Vagina (tissue), 2 donors: Measurements from ENCODE around the gene TUBB. TPM values are rescaled to one million over a fixed set of nuclear protein-coding genes. Genes with fewer than 3 reads are reported as not detected.

Source experiments
- DNase-seq, 2 donors: peaks; one replicate each; pipeline ENCODE4 v3.0.0-alpha.2; 2017; ENCODE audit errors: extremely low spot score in 2 of 2
- H3K27ac ChIP-seq: fragments of 200-600 bp; sonication (generic); one replicate; pipeline ENCODE4 v1.5.1; 2019
- H3K27me3 ChIP-seq: fragments of 200-600 bp; sonication (generic); one replicate; pipeline ENCODE4 v1.5.1; 2019
- H3K36me3 ChIP-seq, 2 donors: fragments of 200-600 bp; sonication (generic); one replicate each; pipeline ENCODE4 v1.5.1; 2017 to 2019
- H3K4me1 ChIP-seq: fragments of 200-600 bp; sonication (generic); one replicate; pipeline ENCODE4 v1.5.1; 2019
- H3K4me3 ChIP-seq, 2 donors: fragments of 200-600 bp; sonication (generic); 1 replicate in 1 of 2; 2 replicates in 1 of 2; pipeline ENCODE4 v1.5.1; 2016 to 2019
- H3K9me3 ChIP-seq: fragments of 200-600 bp; sonication (generic); one replicate; pipeline ENCODE4 v1.5.1; 2019
- CTCF ChIP-seq, 3 experiments: fragments of 450-650 bp in 2 of 3; fragments of 200-600 bp in 1 of 3; sonication (generic) in 1 of 3; IDR thresholded peaks; one replicate each; pipeline ENCODE4 v1.5.1; 2017 to 2019; ENCODE audit warnings: antibody characterized with exemption in 3 of 3, mild to moderate bottlenecking in 2 of 3, moderate library complexity in 2 of 3
- POLR2A ChIP-seq, 2 donors: fragments of 450-650 bp; IDR thresholded peaks; one replicate each; pipeline ENCODE4 v1.6.1; 2017; ENCODE audit warnings: antibody characterized with exemption in 2 of 2, mild to moderate bottlenecking in 2 of 2, moderate library complexity in 2 of 2
- POLR2AphosphoS5 ChIP-seq, 2 donors: sonication (generic); formaldehyde crosslinking; IDR thresholded peaks; one replicate each; pipeline ENCODE4 v1.9.0; 2017; ENCODE audit warnings: antibody characterized with exemption in 2 of 2, mild to moderate bottlenecking in 2 of 2, low read depth in 1 of 2; ENCODE audit not compliant: insufficient read depth in 1 of 2
- intact Hi-C: fragments of 100-400 bp; cut with DNase I; formaldehyde crosslinking; loops from one replicate; pipeline ENCODE4 v1.15.1; 2023
- total RNA-seq: library from RNA; depleted of rRNA; stranded (reverse); fragments of >200 nt; gene quantifications from one replicate; pipeline ENCODE4 v1.2.3, GENCODE V29; 2016

The TUBB gene
- total RNA-seq, 1 donor from 2014 or later, result 293 TPM

- intact Hi-C loops, result no loop called here
- Histone ChIP-seq H3K9me3 (no peaks in the 10 kb centered on the region), H3K4me3 (no peak overlapping the region), H3K4me1 (peaks cover 64% of the 10 kb centered on the region), H3K27me3 (no peaks in the 10 kb centered on the region), H3K36me3 (no peaks in the 10 kb centered on the region), H3K27ac (peak overlapping the region; percentile 84)
- no peak for TF ChIP-seq CTCF (IDR thresholded peaks at IDR 0.05)
- no peak for TF ChIP-seq POLR2AphosphoS5 (IDR thresholded peaks at IDR 0.05; ENCODE audit: insufficient read depth in 1 of 2, low read depth in 1 of 2)
- no peak for TF ChIP-seq POLR2A (IDR thresholded peaks at IDR 0.05)
- DNase-seq, result no peak
Observed at GRCh38 chr6:30747902-30748769, 28.0 kb downstream of the TUBB start.

GRCh38 chr6:30748851-30749540, 28.8 kb downstream of the TUBB start:
- no peaks in the 10 kb centered on the region for H3K27me3 ChIP-seq
- peak overlapping the region; percentile 84 for H3K27ac ChIP-seq
- no peak for DNase-seq
- no peak overlapping the region for H3K4me3 ChIP-seq
- H3K36me3 ChIP-seq, result no peaks in the 10 kb centered on the region
- no peaks in the 10 kb centered on the region for H3K9me3 ChIP-seq
- intact Hi-C loops, result no loop called here
- TF ChIP-seq POLR2A (IDR thresholded peaks at IDR 0.05) (no peak), CTCF (IDR thresholded peaks at IDR 0.05) (no peak), POLR2AphosphoS5 (IDR thresholded peaks at IDR 0.05; ENCODE audit: insufficient read depth in 1 of 2, low read depth in 1 of 2) (no peak)
- H3K4me1 ChIP-seq, result peaks cover 69% of the 10 kb centered on the region

- TF ChIP-seq CTCF (IDR thresholded peaks at IDR 0.05) (no peak), POLR2AphosphoS5 (IDR thresholded peaks at IDR 0.05; ENCODE audit: insufficient read depth in 1 of 2, low read depth in 1 of 2) (no peak), POLR2A (IDR thresholded peaks at IDR 0.05) (no peak)
- DNase-seq, result no peak
- H3K27ac ChIP-seq, result peak overlapping the region; percentile 84
- no peaks in the 10 kb centered on the region for H3K9me3 ChIP-seq
- no peak overlapping the region for H3K4me3 ChIP-seq
- H3K4me1 ChIP-seq, result peaks cover 67% of the 10 kb centered on the region
- H3K36me3 ChIP-seq, result no peaks in the 10 kb centered on the region
- intact Hi-C loops, result loop anchor here (10.0 kb wide), 1 partner anchor 75 kb away; no protein-coding TSS in a partner anchor
- no peaks in the 10 kb centered on the region for H3K27me3 ChIP-seq
Observed at GRCh38 chr6:30749554-30750378, 29.6 kb downstream of the TUBB start.

- no peak for DNase-seq
- H3K27ac ChIP-seq, result peak overlapping the region; percentile 84
- no peaks in the 10 kb centered on the region for H3K36me3 ChIP-seq
- no peak for TF ChIP-seq POLR2AphosphoS5 (IDR thresholded peaks at IDR 0.05; ENCODE audit: insufficient read depth in 1 of 2, low read depth in 1 of 2)
- no peak for TF ChIP-seq CTCF (IDR thresholded peaks at IDR 0.05)
- H3K9me3 ChIP-seq, result no peaks in the 10 kb centered on the region
- intact Hi-C loops, result loop anchor here (10.0 kb wide), 1 partner anchor 74 kb away; no protein-coding TSS in a partner anchor
- no peak overlapping the region for H3K4me3 ChIP-seq
- peaks cover 63% of the 10 kb centered on the region for H3K4me1 ChIP-seq
- no peaks in the 10 kb centered on the region for H3K27me3 ChIP-seq
Observed at GRCh38 chr6:30750379-30750668, 30.2 kb downstream of the TUBB start.
